ENCODE results near the gene ZNRF3. TPM values are rescaled to one million over a fixed set of nuclear protein-coding genes. Genes with fewer than 3 reads are reported as not detected.
"Not testable (repeated sequence)": the region's sequence is repeated elsewhere in the genome, so short reads cannot be mapped to it uniquely, and the experiment has no call there.

The ZNRF3 gene
- total RNA-seq, 1 experiment from 2014 or later: 8.1 TPM

GRCh38 chr22:29082826-29083545 is 199.6 kb downstream of the ZNRF3 start:
- no peaks in the 10 kb centered on the region for H3K9me2 ChIP-seq (replicated peaks; ENCODE audit: low read length)
- H3K4me1 ChIP-seq (ENCODE audit: insufficient read depth, low read length): peaks cover 10% of the 10 kb centered on the region; the same call in 1 of the 2 replicates
- intact Hi-C loops (cut with micrococcal nuclease): no loop called here
- H4K20me1 ChIP-seq (ENCODE audit: low read length): no peaks in the 10 kb centered on the region
- TF ChIP-seq EZH2phosphoT487 (IDR thresholded peaks at IDR 0.05; ENCODE audit: borderline replicate concordance, low read length) (no peak), EZH2 (IDR thresholded peaks at IDR 0.05; ENCODE audit: low read length, unreplicated experiment) (no peak), CTCF (conservative IDR thresholded peaks at IDR 0.05; ENCODE audit: low read depth, low read length) (no peak)
- H2AFZ ChIP-seq (ENCODE audit: low read length): no peak overlapping the region
- no peaks in the 10 kb centered on the region for H3K36me3 ChIP-seq (ENCODE audit: low read depth, low read length)
- H3K79me2 ChIP-seq (ENCODE audit: low read length): no peaks in the 10 kb centered on the region
- H3F3A ChIP-seq (ENCODE audit: low read length, unreplicated experiment): no peaks in the 10 kb centered on the region
- ChIA-PET POLR2A (ENCODE audit: unreplicated experiment) (no interaction called here), CTCF (no interaction called here)
- H3K9ac ChIP-seq (ENCODE audit: low read length): no peak overlapping the region
- no peak for DNase-seq
- H3K9me3 ChIP-seq (ENCODE audit: low read length): no peaks in the 10 kb centered on the region
- H3K4me3 ChIP-seq (ENCODE audit: low read length): no peak overlapping the region
- ATAC-seq: no peak
- BruUV-seq (replicated peaks): no TSS peak
- no peaks in the 10 kb centered on the region for H3K27me3 ChIP-seq (ENCODE audit: low read length)
- no peak overlapping the region for H3K4me2 ChIP-seq (ENCODE audit: low read length)
- no peak overlapping the region for H3K27ac ChIP-seq (ENCODE audit: low read length)

GRCh38 chr22:29083576-29083932 is 200.2 kb downstream of the ZNRF3 start:
- H3K79me2 ChIP-seq (ENCODE audit: low read length); H3K9ac ChIP-seq (ENCODE audit: low read length); CTCF ChIA-PET; ATAC-seq; H3K4me3 ChIP-seq (ENCODE audit: low read length); H3F3A ChIP-seq (ENCODE audit: low read length, unreplicated experiment); BruUV-seq (replicated peaks); H4K20me1 ChIP-seq (ENCODE audit: low read length); H3K27ac ChIP-seq (ENCODE audit: low read length); H3K9me2 ChIP-seq (replicated peaks; ENCODE audit: low read length); H3K9me3 ChIP-seq (ENCODE audit: low read length); POLR2A ChIA-PET (ENCODE audit: unreplicated experiment); H3K27me3 ChIP-seq (ENCODE audit: low read length); H2AFZ ChIP-seq (ENCODE audit: low read length); H3K4me2 ChIP-seq (ENCODE audit: low read length); intact Hi-C loops (cut with micrococcal nuclease); DNase-seq; H3K36me3 ChIP-seq (ENCODE audit: low read depth, low read length): not testable (repeated sequence)
- peaks cover 10% of the 10 kb centered on the region; the same call in 1 of the 2 replicates for H3K4me1 ChIP-seq (ENCODE audit: insufficient read depth, low read length)

GRCh38 chr22:29083933-29084591 is 200.7 kb downstream of the ZNRF3 start:
- no peaks in the 10 kb centered on the region for H3K79me2 ChIP-seq (ENCODE audit: low read length)
- ChIA-PET CTCF (no interaction called here), POLR2A (ENCODE audit: unreplicated experiment) (no interaction called here)
- H3K4me3 ChIP-seq (ENCODE audit: low read length): no peak overlapping the region
- no TSS peak for BruUV-seq (replicated peaks)
- H3K4me1 ChIP-seq (ENCODE audit: insufficient read depth, low read length): peaks cover 10% of the 10 kb centered on the region; the same call in 1 of the 2 replicates
- no peaks in the 10 kb centered on the region for H3K36me3 ChIP-seq (ENCODE audit: low read depth, low read length)
- H3F3A ChIP-seq (ENCODE audit: low read length, unreplicated experiment): no peaks in the 10 kb centered on the region
- no peaks in the 10 kb centered on the region for H3K27me3 ChIP-seq (ENCODE audit: low read length)
- H2AFZ ChIP-seq (ENCODE audit: low read length): no peak overlapping the region
- TF ChIP-seq CTCF (conservative IDR thresholded peaks at IDR 0.05; ENCODE audit: low read depth, low read length): no peak
- TF ChIP-seq EZH2 (IDR thresholded peaks at IDR 0.05; ENCODE audit: low read length, unreplicated experiment): no peak
- no peak for TF ChIP-seq EZH2phosphoT487 (IDR thresholded peaks at IDR 0.05; ENCODE audit: borderline replicate concordance, low read length)
- no peaks in the 10 kb centered on the region for H4K20me1 ChIP-seq (ENCODE audit: low read length)
- DNase-seq: peak; percentile 38
- intact Hi-C loops (cut with micrococcal nuclease): no loop called here
- H3K4me2 ChIP-seq (ENCODE audit: low read length): no peak overlapping the region
- H3K9ac ChIP-seq (ENCODE audit: low read length): no peak overlapping the region
- H3K27ac ChIP-seq (ENCODE audit: low read length): no peak overlapping the region
- H3K9me3 ChIP-seq (ENCODE audit: low read length): no peaks in the 10 kb centered on the region
- no peak; the same call in 1 of the 2 replicates for ATAC-seq
- H3K9me2 ChIP-seq (replicated peaks; ENCODE audit: low read length): no peaks in the 10 kb centered on the region
